SK-N-SH (cell line): ENCODE data around the gene PTAFR. TPM values are rescaled to one million over a fixed set of nuclear protein-coding genes. Genes with fewer than 3 reads are reported as not detected.

Experiments
- CTCF ChIA-PET: fragments of 300-600, 350-600 bp; formaldehyde crosslinking; extraction: SDS; loops from one replicate; lab custom pipeline; 2021; lab: Yijun Ruan, JAX
- POLR2A ChIA-PET: fragments of 350-600 bp; sonication (Branson Sonifier 250); formaldehyde crosslinking; extraction: SDS; loops from one replicate; lab custom pipeline; 2020; ENCODE audit warnings: antibody characterized with exemption, inconsistent platforms; lab: Yijun Ruan, JAX
- DNase-seq: peaks from one replicate; pipeline ENCODE4 v3.0.0; 2012
- H2AFZ ChIP-seq: fragments of 200-600 bp; sonication (generic); 2 replicates; pipeline ENCODE4 v1.8.1; 2016; ENCODE audit warnings: antibody characterized with exemption, mild to moderate bottlenecking, low read depth
- H3F3A ChIP-seq: fragments of 200-600 bp; sonication (generic); replicated peaks from 2 replicates; pipeline ENCODE3; 2016; ENCODE audit warnings: antibody characterized with exemption, mild to moderate bottlenecking; ENCODE audit not compliant: insufficient read depth
- H3K27ac ChIP-seq, 2 experiments: fragments of 200-500 bp in 1 of 2; fragments of 200-600 bp in 1 of 2; sonication (Bioruptor generic) in 1 of 2; sonication (generic), shearing (Covaris generic) in 1 of 2; 2 replicates each; pipeline versions ENCODE4 v1.5.1 to v1.6.1; 2014 to 2016; ENCODE audit warnings: low read depth in 2 of 2, inconsistent platforms in 1 of 2, low read length in 1 of 2, mild to moderate bottlenecking in 1 of 2, mixed read lengths in 1 of 2
- H3K27me3 ChIP-seq: fragments of 200-600 bp; sonication (generic), shearing (Covaris generic); 2 replicates; pipeline ENCODE4 v1.6.1; 2016; ENCODE audit warnings: mixed run types; ENCODE audit not compliant: insufficient read depth
- H3K36me3 ChIP-seq, 2 experiments: fragments of 200-500 bp in 1 of 2; fragments of 200-600 bp in 1 of 2; sonication (Bioruptor generic) in 1 of 2; sonication (generic) in 1 of 2; replicated peaks in 1 of 2; 2 replicates each; pipeline versions ENCODE3 to v1.5.1; 2014 to 2016; ENCODE audit warnings: low read length in 1 of 2, mild to moderate bottlenecking in 1 of 2; ENCODE audit not compliant: insufficient read depth in 2 of 2, control insufficient read depth in 1 of 2
- H3K4me1 ChIP-seq, 2 experiments: fragments of 200-500 bp in 1 of 2; fragments of 200-600 bp in 1 of 2; sonication (Bioruptor generic) in 1 of 2; sonication (generic), shearing (Covaris generic) in 1 of 2; 2 replicates each; pipeline versions ENCODE4 v1.5.1 to v1.6.1; 2014 to 2016; ENCODE audit warnings: low read depth in 1 of 2, low read length in 1 of 2, mixed run types in 1 of 2; ENCODE audit not compliant: insufficient read depth in 2 of 2, control insufficient read depth in 1 of 2
- H3K4me2 ChIP-seq: fragments of 200-600 bp; sonication (generic), shearing (Covaris generic); 2 replicates; pipeline ENCODE4 v1.6.1; 2017; ENCODE audit warnings: mixed run types
- H3K4me3 ChIP-seq, 2 experiments: fragments of 200-500 bp in 1 of 2; fragments of 200-600 bp in 1 of 2; sonication (Bioruptor generic) in 1 of 2; sonication (generic), shearing (Covaris generic) in 1 of 2; 2 replicates each; pipeline versions ENCODE4 v1.5.1 to v1.8.1; 2014 to 2016; ENCODE audit warnings: low read depth in 2 of 2, inconsistent platforms in 1 of 2, low read length in 1 of 2, mild to moderate bottlenecking in 1 of 2, mixed read lengths in 1 of 2, moderate library complexity in 1 of 2
- H3K79me2 ChIP-seq: fragments of 200-600 bp; sonication (generic); 2 replicates; pipeline ENCODE4 v1.8.1; 2017; ENCODE audit warnings: mild to moderate bottlenecking; ENCODE audit not compliant: insufficient read depth
- H3K9ac ChIP-seq: fragments of 200-600 bp; sonication (generic); 2 replicates; pipeline ENCODE4 v1.6.1; 2017; ENCODE audit warnings: mixed run types
- H3K9me2 ChIP-seq: fragments of 200-600 bp; sonication (generic); 2 replicates; pipeline ENCODE4 v1.6.1; 2017; ENCODE audit warnings: mixed run types
- H3K9me3 ChIP-seq: fragments of 200-600 bp; sonication (generic); 2 replicates; pipeline ENCODE4 v1.6.1; 2017; ENCODE audit warnings: mixed run types, mild to moderate bottlenecking, moderate library complexity
- H4K20me1 ChIP-seq: fragments of 200-600 bp; sonication (generic); 2 replicates; pipeline ENCODE4 v1.6.1; 2017; ENCODE audit warnings: mild to moderate bottlenecking, mixed run types; ENCODE audit not compliant: insufficient read depth
- CTCF ChIP-seq: fragments of 200-600 bp; sonication (generic); IDR thresholded peaks from 2 replicates; pipeline ENCODE4 v1.6.1; 2017; ENCODE audit warnings: antibody characterized with exemption, mild to moderate bottlenecking, moderate library complexity
- EZH2phosphoT487 ChIP-seq: fragments of 200-600 bp; sonication (generic); IDR thresholded peaks from 2 replicates; pipeline ENCODE4 v1.6.1; 2017; ENCODE audit warnings: low read depth, mixed run types, mild to moderate bottlenecking, antibody characterized with exemption, moderate library complexity, borderline replicate concordance
- FOSL2 ChIP-seq: IDR thresholded peaks from 2 replicates; pipeline ENCODE4 v1.4.0; 2012; ENCODE audit warnings: low read depth, mild to moderate bottlenecking, moderate library complexity, borderline replicate concordance
- GATA2 ChIP-seq: sonication (generic); formaldehyde crosslinking; IDR thresholded peaks from 2 replicates; pipeline ENCODE4 v1.5.0; 2020; ENCODE audit warnings: mild to moderate bottlenecking, missing genetic modification reagents
- IRF3 ChIP-seq: fragments of 150-350 bp; IDR thresholded peaks from 2 replicates; pipeline ENCODE4 v1.6.1; 2016; ENCODE audit warnings: mild to moderate bottlenecking, low read depth, low read length
- JUND ChIP-seq: IDR thresholded peaks from 2 replicates; pipeline ENCODE4 v1.4.0; 2012
- MAX ChIP-seq: IDR thresholded peaks from 2 replicates; pipeline ENCODE4 v1.4.0; 2012; ENCODE audit warnings: low read depth
- MEF2A ChIP-seq: IDR thresholded peaks from 2 replicates; pipeline ENCODE4 v1.4.0; 2012; ENCODE audit warnings: low read depth, borderline replicate concordance
- POLR2AphosphoS5 ChIP-seq: IDR thresholded peaks from 2 replicates; pipeline ENCODE4 v1.6.1; 2012; ENCODE audit warnings: low read depth, low read length
- RFX5 ChIP-seq: IDR thresholded peaks from 2 replicates; pipeline ENCODE4 v1.6.1; 2012; ENCODE audit warnings: mild to moderate bottlenecking, improper control_type of control experiment, low read length
- RXRA ChIP-seq: IDR thresholded peaks from 2 replicates; pipeline ENCODE4 v1.4.0; 2012; ENCODE audit warnings: low read depth, mild to moderate bottlenecking, borderline replicate concordance
- SIN3A ChIP-seq: IDR thresholded peaks from 2 replicates; pipeline ENCODE4 v1.6.1; 2012; ENCODE audit warnings: low read depth, mild to moderate bottlenecking, low read length, moderate library complexity, borderline replicate concordance
- USF2 ChIP-seq: fragments of 150-350 bp; IDR thresholded peaks from 2 replicates; pipeline ENCODE4 v1.6.1; 2017; ENCODE audit warnings: antibody characterized with exemption, low read length, low read depth, borderline replicate concordance
- YY1 ChIP-seq: IDR thresholded peaks from 2 replicates; pipeline ENCODE4 v1.4.0; 2012; ENCODE audit warnings: low read depth, mild to moderate bottlenecking
- WGBS: methylation state at CpG from one replicate; pipeline ENCODE4 v1.1.6; 2017; ENCODE audit warnings: low lambda C conversion rate; 5-methylcytosine and 5-hydroxymethylcytosine counted together
- polyA plus RNA-seq, 3 experiments: library from polyadenylated mRNA; depleted of rRNA; stranded (reverse); fragments of >200 nt; gene quantifications; 2 replicates each; pipeline ENCODE4 v1.2.3, GENCODE V29; 2012

Gene PTAFR
- polyA plus RNA-seq, 1 of the 3 experiments (the other 2 are of a cell fraction), result 0.05 TPM

GRCh38 chr1:28159680-28160079 lies 16.8 kb downstream of the PTAFR start:
- no peaks in the 10 kb centered on the region for H3K36me3 ChIP-seq
- WGBS, result 78% methylated on average over 7 of the region's 7 CpGs
- POLR2A ChIA-PET, result interaction anchor here (0.7 kb wide), 1 partner anchor 15 kb away, joined by 3 read pairs; no protein-coding TSS in a partner anchor
- TF ChIP-seq JUND, result no peak
- TF ChIP-seq POLR2AphosphoS5, result no peak
- no peak for TF ChIP-seq RFX5
- no peak for TF ChIP-seq YY1
- TF ChIP-seq RXRA, result no peak
- TF ChIP-seq MAX, result no peak
- TF ChIP-seq SIN3A, result no peak
- no peak for TF ChIP-seq USF2
- no peak for TF ChIP-seq MEF2A
- TF ChIP-seq FOSL2, result no peak
- TF ChIP-seq CTCF, result no peak
- CTCF ChIA-PET, result no interaction called here
- H3K9me3 ChIP-seq, result no peaks in the 10 kb centered on the region
- H3K4me1 ChIP-seq, result no peaks in the 10 kb centered on the region; a peak in 1 of 4 replicates
- H3K27me3 ChIP-seq, result no peaks in the 10 kb centered on the region
- H4K20me1 ChIP-seq, result no peaks in the 10 kb centered on the region
- H3K27ac ChIP-seq, result no peak overlapping the region
- no peak overlapping the region for H3K4me2 ChIP-seq
- DNase-seq, result no peak
- no peaks in the 10 kb centered on the region for H3K79me2 ChIP-seq
- no peak overlapping the region for H3K9ac ChIP-seq
- no peak overlapping the region for H2AFZ ChIP-seq
- H3K9me2 ChIP-seq, result no peaks in the 10 kb centered on the region
- no peaks in the 10 kb centered on the region for H3F3A ChIP-seq
- no peak overlapping the region for H3K4me3 ChIP-seq

- CTCF ChIA-PET, result no interaction called here
- no peaks in the 10 kb centered on the region for H3K36me3 ChIP-seq
- no peaks in the 10 kb centered on the region for H3K9me3 ChIP-seq
- H3K9me2 ChIP-seq, result no peaks in the 10 kb centered on the region
- H3F3A ChIP-seq, result no peaks in the 10 kb centered on the region
- no peaks in the 10 kb centered on the region for H3K79me2 ChIP-seq
- no peak overlapping the region for H3K27ac ChIP-seq
- H3K4me3 ChIP-seq, result no peak overlapping the region
- H3K4me2 ChIP-seq, result no peak overlapping the region
- no peak overlapping the region for H2AFZ ChIP-seq
- TF ChIP-seq IRF3, result no peak
- TF ChIP-seq EZH2phosphoT487, result no peak
- TF ChIP-seq GATA2 (CRISPR knock-in tag), result no peak
- H3K9ac ChIP-seq, result no peak overlapping the region
- no peaks in the 10 kb centered on the region; a peak in 1 of 4 replicates for H3K4me1 ChIP-seq
- no peaks in the 10 kb centered on the region for H4K20me1 ChIP-seq
- DNase-seq, result no peak
- POLR2A ChIA-PET, result no interaction called here
- WGBS, result 70% methylated on average over 4 of the region's 4 CpGs
- H3K27me3 ChIP-seq, result no peaks in the 10 kb centered on the region
Observed at GRCh38 chr1:28159243-28159642, 17.2 kb downstream of the PTAFR start.
